ENCODE measurements around the gene ZNF764.
"Not testable (repeated sequence)": the region's sequence is repeated elsewhere in the genome, so short reads cannot be mapped to it uniquely, and the experiment has no call there.

Gene ZNF764

GRCh38 chr16:30543067-30543466 lies 15.1 kb downstream of the ZNF764 start:
- DNase-seq, result no peak

- DNase-seq, result peak; percentile 56
Observed at GRCh38 chr16:30541502-30542329, 16.5 kb downstream of the ZNF764 start.

GRCh38 chr16:30540916-30541464 lies 17.2 kb downstream of the ZNF764 start:
- DNase-seq, result not testable (repeated sequence)

- not testable (repeated sequence) for DNase-seq
Observed at GRCh38 chr16:30539986-30540526, 18.1 kb downstream of the ZNF764 start.

GRCh38 chr16:30539000-30539964 lies 18.9 kb downstream of the ZNF764 start:
- no peak for DNase-seq

- not testable (repeated sequence) for DNase-seq
Observed at GRCh38 chr16:30536391-30537024, 21.7 kb downstream of the ZNF764 start.

- DNase-seq, result peak; percentile 71
Observed at GRCh38 chr16:30535777-30536190, 22.4 kb downstream of the ZNF764 start.

GRCh38 chr16:30535106-30535776 lies 22.9 kb downstream of the ZNF764 start:
- DNase-seq, result no peak

- DNase-seq, result peak; percentile 76
Observed at GRCh38 chr16:30534368-30535105, 23.6 kb downstream of the ZNF764 start, which contains the start of gene ZNF747. TSS of gene ZNF747 (minus strand) at chr16:30534858. CDS start at chr16:30534679, 179 bp downstream.

- DNase-seq, result peak; percentile 16
Observed at GRCh38 chr16:30533748-30534367, 24.3 kb downstream of the ZNF764 start.

GRCh38 chr16:30533146-30533522 lies 25.0 kb downstream of the ZNF764 start:
- DNase-seq, result no peak

GRCh38 chr16:30532285-30533145 lies 25.7 kb downstream of the ZNF764 start:
- DNase-seq, result no peak

- no peak for DNase-seq
Observed at GRCh38 chr16:30530163-30531037, 27.8 kb downstream of the ZNF764 start.

GRCh38 chr16:30528799-30529457 lies 29.2 kb downstream of the ZNF764 start:
- DNase-seq, result no peak

GRCh38 chr16:30527635-30528178 lies 30.5 kb downstream of the ZNF764 start:
- DNase-seq, result no peak

GRCh38 chr16:30526823-30527634 lies 31.1 kb downstream of the ZNF764 start:
- DNase-seq, result peak; percentile 99
